A549 treated with Mapracorat at 1 μM for 4 hours (cell line): ENCODE data around the gene POLR2J. TPM values are rescaled to one million over a fixed set of nuclear protein-coding genes. Genes with fewer than 3 reads are reported as not detected.

Experiments
- total RNA-seq: library from RNA; stranded (reverse); fragments of 200-300 nt; extraction: Qiagen RNA extraction; gene quantifications from 5 replicates; pipeline ENCODE4 v1.2.3, GENCODE V29; 2022

The POLR2J gene
- total RNA-seq, result 102 to 127 TPM (median 105 TPM) in 5 replicates

DNA sequence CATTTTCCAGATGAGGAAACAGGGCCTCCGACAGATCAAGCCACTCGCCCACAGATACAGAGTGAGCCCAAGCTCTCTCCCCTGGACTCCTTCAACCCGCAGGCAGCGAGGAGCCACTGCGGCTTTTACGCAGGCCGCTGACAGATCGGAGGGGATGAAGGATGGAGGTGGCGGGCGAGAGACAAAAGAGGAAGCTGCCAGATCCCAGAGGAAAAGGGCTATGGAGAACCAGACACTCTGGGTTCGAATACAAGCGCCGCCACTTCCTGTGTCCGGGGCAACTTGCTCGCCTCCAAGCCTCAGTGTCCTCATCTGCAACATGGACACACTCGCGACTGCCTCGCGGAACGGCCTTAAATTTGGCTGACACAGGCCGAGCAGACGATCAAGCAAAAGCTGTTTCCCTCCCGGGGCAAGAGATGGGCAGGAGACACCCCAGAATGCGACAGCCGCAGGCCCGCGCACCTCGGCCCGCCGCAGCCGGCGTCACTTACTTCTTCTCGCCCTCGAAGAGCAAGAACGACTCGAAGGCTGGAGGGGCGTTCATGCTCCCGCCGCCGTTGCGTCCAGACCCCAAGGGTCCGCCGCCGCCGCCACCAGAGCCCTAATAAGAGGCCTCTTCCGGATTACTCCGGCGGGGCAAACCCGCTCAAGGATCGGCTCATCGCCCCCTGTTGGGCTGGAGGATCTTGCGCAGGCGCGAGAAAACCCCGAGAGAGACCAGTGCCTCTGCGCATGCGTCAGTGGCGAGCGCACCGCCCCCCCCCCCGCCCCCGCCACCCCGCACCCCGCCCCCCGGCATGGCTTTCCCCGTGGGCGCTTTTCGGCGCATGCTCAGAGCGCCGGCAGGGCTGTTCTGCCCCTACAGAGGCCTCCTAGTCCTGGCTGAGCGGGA, at the start of gene POLR2J:
TSS of gene POLR2J (minus strand) at position 609 of the 895 bp plus-strand sequence. CDS start at position 547, 62 bp downstream.

DNA sequence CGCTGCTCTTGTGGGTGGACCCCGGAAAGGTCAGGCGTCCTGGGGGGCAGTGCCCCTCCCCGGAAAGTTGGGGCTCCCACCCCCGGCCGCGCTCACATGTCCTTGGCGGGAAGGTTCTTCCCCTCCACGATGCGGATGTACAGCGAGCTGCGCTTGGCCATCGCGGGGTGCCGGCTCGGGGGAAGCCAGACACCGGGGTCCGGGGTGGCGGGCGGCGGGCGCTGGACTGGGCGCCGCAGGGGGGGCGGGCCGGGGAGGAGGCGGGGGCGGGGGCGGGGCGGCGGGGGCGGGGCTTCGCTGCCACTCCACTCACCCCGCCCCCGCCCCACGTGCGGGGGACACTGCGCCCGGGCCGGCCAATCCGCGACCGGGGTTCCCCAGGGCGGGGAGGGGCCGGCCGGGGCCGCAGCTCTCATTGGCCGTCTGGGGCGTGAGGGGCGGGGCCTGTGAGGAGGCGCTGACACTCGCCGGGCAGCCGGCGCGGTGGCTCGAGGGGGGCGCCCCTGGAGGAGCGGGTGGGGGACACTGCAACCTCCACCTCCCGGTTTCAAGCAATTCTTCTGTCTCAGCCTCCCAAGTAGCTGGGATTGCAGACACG, 38.9 kb upstream of the POLR2J start, which contains the start of gene RASA4B:
TSS of gene RASA4B (minus strand) at position 228 of the 598 bp plus-strand sequence. CDS start at position 161, 67 bp downstream.

DNA sequence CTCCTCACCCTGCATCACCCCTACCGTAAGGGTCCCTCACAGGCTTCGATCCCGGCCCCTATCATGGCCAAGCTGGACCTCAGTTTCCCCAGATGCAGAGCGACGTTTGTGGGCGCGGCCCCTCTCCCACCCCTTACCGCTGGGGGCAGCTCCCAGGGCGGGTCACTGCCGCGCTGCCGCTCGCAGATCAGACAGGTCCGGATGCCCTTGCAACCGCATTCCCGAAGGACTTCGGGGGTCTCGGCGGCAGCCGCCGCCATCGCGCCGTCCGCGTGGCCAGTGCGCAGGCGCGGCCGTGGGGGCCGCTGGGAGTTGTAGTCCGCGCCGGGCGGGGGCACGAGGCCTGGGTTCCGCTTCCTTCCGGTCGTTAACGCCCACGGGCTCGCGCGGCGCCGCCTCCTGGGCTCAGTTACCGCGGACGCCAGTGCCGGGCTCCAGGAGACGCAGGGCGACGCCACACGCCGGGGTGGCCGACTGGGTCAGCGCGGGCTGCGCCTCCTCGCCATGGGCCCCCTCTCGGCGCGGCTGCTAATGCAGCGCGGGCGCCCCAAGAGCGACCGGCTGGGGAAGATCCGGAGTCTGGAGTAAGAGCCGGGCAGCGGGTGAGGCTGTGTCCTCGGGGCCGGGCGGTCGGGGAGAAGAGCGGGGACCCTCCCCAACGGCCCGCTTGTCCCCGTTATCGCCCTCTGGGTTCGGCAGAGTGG, 14.0 kb downstream of the POLR2J start, which contains the start of the genes ALKBH4 and LRWD1:
TSS of gene ALKBH4 (minus strand) at position 287 of the 704 bp plus-strand sequence. CDS start at position 260, 27 bp downstream.
TSS of gene LRWD1 (plus strand) at position 408 of the 704 bp plus-strand sequence. CDS start at position 505, 97 bp downstream.

DNA sequence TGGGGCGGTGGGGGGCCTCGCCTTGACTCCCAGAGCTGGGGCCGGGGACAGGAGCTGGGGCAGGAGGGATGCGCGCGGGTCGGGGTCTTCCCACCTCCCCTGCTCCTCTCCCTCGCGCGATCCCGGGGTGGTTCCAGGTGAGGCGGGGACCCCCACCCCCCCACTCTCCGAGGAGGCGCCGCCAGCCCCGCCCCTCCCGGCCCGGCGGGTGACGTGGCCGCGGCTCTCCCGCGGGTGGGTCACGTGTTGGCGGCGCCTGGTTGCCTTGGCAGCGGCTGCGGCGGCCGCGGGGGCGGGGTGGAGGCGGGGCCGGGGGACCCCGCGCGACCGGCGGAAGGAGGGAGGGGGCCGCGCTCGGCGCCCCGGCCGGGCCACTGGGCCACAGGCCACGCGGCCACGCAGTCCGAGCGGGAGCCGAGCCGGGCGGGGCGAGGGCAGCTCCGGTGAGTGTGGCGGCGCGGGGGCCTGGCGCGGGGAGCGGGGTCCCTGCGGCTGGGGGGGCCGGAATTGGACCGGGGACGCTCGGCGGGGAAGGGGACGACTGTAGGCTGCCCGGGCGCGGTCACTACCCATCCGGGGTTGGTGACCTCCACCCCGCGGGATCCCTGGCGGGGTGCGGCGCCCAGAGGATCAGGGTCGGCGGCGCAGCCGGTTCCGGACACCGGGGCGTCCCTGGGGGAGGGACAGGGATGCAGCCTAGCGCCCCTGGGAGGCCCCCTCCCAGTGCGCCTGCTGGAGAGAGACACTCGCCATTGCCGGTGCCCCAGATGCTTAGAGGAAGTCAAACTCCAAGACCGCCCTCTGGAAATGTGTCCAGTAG, 45.3 kb downstream of the POLR2J start, which contains the start of gene ORAI2:
TSS of gene ORAI2 (plus strand) at position 357 of the 820 bp plus-strand sequence. CDS start 5,382 bp downstream, outside the sequence.

Other genes with a start within 250 kb of the POLR2J start
- gene SH2B2, start 192.1 kb downstream of the POLR2J start, total RNA-seq, result 1.8 to 3.9 TPM (median 3.5 TPM) in 5 replicates
- gene SPDYE6, start 122.5 kb downstream of the POLR2J start, total RNA-seq, result not detected in 5 replicates
- gene PRKRIP1, start 82.6 kb downstream of the POLR2J start, total RNA-seq, result 20.1 to 24.6 TPM (median 22.2 TPM) in 5 replicates
- gene ORAI2, start 45.3 kb downstream of the POLR2J start, total RNA-seq, result 22.7 to 40.0 TPM (median 33.5 TPM) in 5 replicates
- 9.0 to 12.7 TPM (median 10.7 TPM) in 5 replicates for gene ALKBH4, start 14.1 kb downstream of the POLR2J start, total RNA-seq
- gene LRWD1, start 13.9 kb downstream of the POLR2J start, total RNA-seq, result 22.2 to 32.5 TPM (median 30.2 TPM) in 5 replicates
- 0.77 to 2.2 TPM (median 1.5 TPM) in 5 replicates for gene RASA4B, start 38.9 kb upstream of the POLR2J start, total RNA-seq
- gene UPK3BL2, start 64.8 kb upstream of the POLR2J start, total RNA-seq, result 1.6 to 3.6 TPM (median 2.4 TPM) in 5 replicates
- not detected in 5 replicates for gene SPDYE2, start 72.3 kb upstream of the POLR2J start, total RNA-seq
- 11.3 to 52.3 TPM (median 31.8 TPM) in 5 replicates for gene POLR2J3, start 93.7 kb upstream of the POLR2J start, total RNA-seq
- 1.9 to 2.8 TPM (median 2.5 TPM) in 5 replicates for gene RASA4, start 137.8 kb upstream of the POLR2J start, total RNA-seq
- 9.7 to 15.3 TPM (median 12.9 TPM) in 5 replicates for gene UPK3BL1, start 163.9 kb upstream of the POLR2J start, total RNA-seq
- gene SPDYE2B, start 171.4 kb upstream of the POLR2J start, total RNA-seq, result not detected in 5 replicates
- gene POLR2J2, start 192.7 kb upstream of the POLR2J start, total RNA-seq, result 0.45 to 0.89 TPM (median 0.81 TPM) in 4 of 5 replicates, not detected in the other